ENCODE measurements around the gene ZNF530. TPM values are rescaled to one million over a fixed set of nuclear protein-coding genes. Genes with fewer than 3 reads are reported as not detected.

ZNF530 gene
- total RNA-seq, 2 donors from 2014 or later: 1.5 to 7.4 TPM

DNA sequence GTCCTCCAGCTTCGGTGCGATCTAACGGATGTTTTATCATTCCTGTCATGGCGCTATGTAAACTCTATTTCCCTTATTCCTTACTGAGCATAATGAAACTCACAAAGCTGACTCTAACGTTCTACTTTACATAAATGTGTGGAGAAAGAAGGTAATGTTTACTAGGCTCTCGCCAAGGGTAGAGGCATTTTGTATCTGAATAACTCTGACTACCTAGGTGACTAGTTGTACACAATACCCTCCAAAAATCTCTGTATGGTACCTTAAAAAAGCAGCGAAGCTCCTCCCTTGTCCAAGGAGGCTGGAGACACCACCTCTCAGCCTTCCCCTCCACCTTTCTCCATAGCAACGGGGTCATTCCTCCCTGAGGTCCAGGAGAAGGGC is 316 bp upstream of the ZNF530 start:
- Histone ChIP-seq H3K27ac (no peak overlapping the region), H3K9me3 (no peaks in the 10 kb centered on the region), H3K4me3 (peak overlapping the region; percentile 59 to 75), H3K4me1 (replicated peaks) (peaks cover 5% of the 10 kb centered on the region), H3K36me3 (no peaks in the 10 kb centered on the region), H3K27me3 (replicated peaks; ENCODE audit: insufficient read depth) (no peaks in the 10 kb centered on the region)
- intact Hi-C loops (cut with DNase I): no loop called here
- no peak for TF ChIP-seq POLR2AphosphoS5 (IDR thresholded peaks at IDR 0.05)
- TF ChIP-seq CTCF (IDR thresholded peaks at IDR 0.05): no peak
- no peak for TF ChIP-seq POLR2A (IDR thresholded peaks at IDR 0.05)
- 55% methylated on average over 8 of the region's 8 CpGs for WGBS
- DNase-seq (ENCODE audit: low spot score): no peak

- Histone ChIP-seq H3K36me3 (peaks cover 0 to 10% of the 10 kb centered on the region in 2 donors), H3K4me3 (no peak overlapping the region)
These were observed 7.2 kb downstream of the ZNF530 start for GRCh38 chr19:57606931-57607330.

GRCh38 chr19:57611113-57611512 is 11.4 kb downstream of the ZNF530 start:
- Histone ChIP-seq H3K36me3 (peaks cover 0 to 4% of the 10 kb centered on the region in 2 donors), H3K9me3 (no peaks in the 10 kb centered on the region), H3K27ac (no peak overlapping the region), H3K4me1 (replicated peaks) (no peaks in the 10 kb centered on the region), H3K4me3 (no peak overlapping the region), H3K27me3 (replicated peaks; ENCODE audit: insufficient read depth) (no peaks in the 10 kb centered on the region)
- intact Hi-C loops (cut with DNase I): no loop called here
- WGBS: 94% methylated on average over 4 of the region's 4 CpGs
- no peak for DNase-seq (ENCODE audit: low spot score)
- TF ChIP-seq CTCF (IDR thresholded peaks at IDR 0.05): no peak
- TF ChIP-seq POLR2AphosphoS5 (IDR thresholded peaks at IDR 0.05): no peak
- TF ChIP-seq POLR2A (IDR thresholded peaks at IDR 0.05): no peak

More at GRCh38 chr19:57606931-57607330, 7.2 kb downstream of the ZNF530 start:
- no peak for TF ChIP-seq POLR2A (IDR thresholded peaks at IDR 0.05)
- TF ChIP-seq POLR2AphosphoS5 (IDR thresholded peaks at IDR 0.05): no peak
- TF ChIP-seq CTCF (IDR thresholded peaks at IDR 0.05): no peak
- Histone ChIP-seq H3K27me3 (replicated peaks; ENCODE audit: insufficient read depth) (no peaks in the 10 kb centered on the region), H3K27ac (no peak overlapping the region), H3K9me3 (no peaks in the 10 kb centered on the region), H3K4me1 (replicated peaks) (no peaks in the 10 kb centered on the region)
- no peak for DNase-seq (ENCODE audit: low spot score)
- intact Hi-C loops (cut with DNase I): no loop called here
- 98% methylated on average over 5 of the region's 5 CpGs for WGBS

- DNase-seq (ENCODE audit: low spot score): peak; percentile 91
- H3K27ac ChIP-seq: peak within 1 kb of the TSS; percentile 56 to 69
- peak within 1 kb of the TSS; percentile 84 to 93 for H3K4me3 ChIP-seq
- H3K27me3 ChIP-seq (replicated peaks; ENCODE audit: insufficient read depth): no peaks in the 10 kb centered on the region
- 2% methylated on average over 64 of the region's 64 CpGs for WGBS
- peaks cover 4 to 6% of the 10 kb centered on the region in 2 donors for H3K36me3 ChIP-seq
- intact Hi-C loops (cut with DNase I): no loop called here
- H3K4me1 ChIP-seq (replicated peaks): no peaks in the 10 kb centered on the region
- H3K9me3 ChIP-seq: no peaks in the 10 kb centered on the region
- TF ChIP-seq CTCF (IDR thresholded peaks at IDR 0.05): peak in 3 of 4 experiments; percentile 22 to 41 (median 34)
- TF ChIP-seq POLR2AphosphoS5 (IDR thresholded peaks at IDR 0.05): peak; percentile 87
- no peak for TF ChIP-seq POLR2A (IDR thresholded peaks at IDR 0.05)
These were observed 14.5 kb downstream of the ZNF530 start, which contains the start of gene ZNF134 for GRCh38 chr19:57613941-57614743. Gene ZNF134, plus strand, starts transcription at chr19:57614242. Its CDS starts 5,227 bp downstream, at chr19:57619469.

DNA sequence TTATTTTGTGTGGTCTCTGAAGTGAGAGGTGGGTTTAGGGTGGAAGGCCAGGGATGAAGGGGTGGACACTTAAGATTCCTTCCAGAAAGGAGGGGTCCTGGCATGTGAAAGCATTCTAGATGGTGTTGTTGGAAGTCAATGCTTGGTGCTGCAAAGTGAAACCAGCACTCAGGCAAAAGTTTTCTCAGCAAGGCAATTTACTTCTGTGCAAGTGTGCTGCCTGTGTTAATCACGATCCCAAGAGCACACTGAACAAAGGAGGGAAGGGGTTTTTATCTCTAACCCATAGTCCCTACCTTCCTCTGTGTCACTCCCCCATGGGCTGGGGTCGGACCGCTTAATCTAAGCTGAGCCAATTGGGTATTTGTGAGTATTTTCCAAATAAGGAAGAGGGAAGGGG is 15.7 kb downstream of the ZNF530 start:
- intact Hi-C loops (cut with DNase I): no loop called here
- H3K27me3 ChIP-seq (replicated peaks; ENCODE audit: insufficient read depth): no peaks in the 10 kb centered on the region
- TF ChIP-seq POLR2AphosphoS5 (IDR thresholded peaks at IDR 0.05): no peak
- no peak for TF ChIP-seq POLR2A (IDR thresholded peaks at IDR 0.05)
- TF ChIP-seq CTCF (IDR thresholded peaks at IDR 0.05): no peak
- no peak for DNase-seq (ENCODE audit: low spot score)
- no peaks in the 10 kb centered on the region for H3K4me1 ChIP-seq (replicated peaks)
- 83% methylated on average over 3 of the region's 3 CpGs for WGBS
- peaks cover 16 to 18% of the 10 kb centered on the region in 2 donors for H3K36me3 ChIP-seq
- H3K9me3 ChIP-seq: peaks cover 7% of the 10 kb centered on the region
- peak overlapping the region in 1 of 2 donors; percentile 93 for H3K4me3 ChIP-seq
- no peak overlapping the region for H3K27ac ChIP-seq
